GM12875 (cell line): ENCODE data around the gene TM9SF4.

Source experiments
- H3K4me3 ChIP-seq: one replicate; pipeline ENCODE4 v1.5.1; 2011; ENCODE audit warnings: low read depth, low read length, control low read depth
- TF ChIP-seq, protein P1 (sequence below): IDR thresholded peaks from 2 replicates; pipeline ENCODE4 v1.5.1; 2011; ENCODE audit warnings: low read depth, mild to moderate bottlenecking, control low read depth, inconsistent platforms, low read length, moderate library complexity, borderline replicate concordance; ENCODE audit not compliant: insufficient read depth

TM9SF4 gene

DNA sequence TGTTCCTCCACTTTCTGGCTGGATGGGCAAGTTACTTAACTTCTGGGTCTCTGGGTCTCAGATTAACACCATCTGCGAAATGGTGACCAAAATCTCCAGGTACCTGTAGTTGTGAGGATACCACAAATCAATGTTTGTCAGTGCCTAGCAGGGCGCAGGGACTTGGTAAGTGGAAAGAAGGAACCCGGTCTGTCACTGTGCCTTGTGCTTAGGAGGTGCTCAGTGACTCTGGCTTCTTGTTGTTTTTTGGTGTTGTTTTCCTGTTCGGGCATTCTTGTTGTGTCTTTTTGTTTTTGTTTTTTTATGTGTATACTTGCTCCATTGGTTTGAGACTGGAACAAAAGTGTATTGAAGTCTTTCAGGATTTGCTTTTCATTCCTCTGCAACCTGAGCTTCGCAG is 17.8 kb downstream of the TM9SF4 start:
- H3K4me3 ChIP-seq, result no peak overlapping the region
- TF ChIP-seq, protein P1, sequence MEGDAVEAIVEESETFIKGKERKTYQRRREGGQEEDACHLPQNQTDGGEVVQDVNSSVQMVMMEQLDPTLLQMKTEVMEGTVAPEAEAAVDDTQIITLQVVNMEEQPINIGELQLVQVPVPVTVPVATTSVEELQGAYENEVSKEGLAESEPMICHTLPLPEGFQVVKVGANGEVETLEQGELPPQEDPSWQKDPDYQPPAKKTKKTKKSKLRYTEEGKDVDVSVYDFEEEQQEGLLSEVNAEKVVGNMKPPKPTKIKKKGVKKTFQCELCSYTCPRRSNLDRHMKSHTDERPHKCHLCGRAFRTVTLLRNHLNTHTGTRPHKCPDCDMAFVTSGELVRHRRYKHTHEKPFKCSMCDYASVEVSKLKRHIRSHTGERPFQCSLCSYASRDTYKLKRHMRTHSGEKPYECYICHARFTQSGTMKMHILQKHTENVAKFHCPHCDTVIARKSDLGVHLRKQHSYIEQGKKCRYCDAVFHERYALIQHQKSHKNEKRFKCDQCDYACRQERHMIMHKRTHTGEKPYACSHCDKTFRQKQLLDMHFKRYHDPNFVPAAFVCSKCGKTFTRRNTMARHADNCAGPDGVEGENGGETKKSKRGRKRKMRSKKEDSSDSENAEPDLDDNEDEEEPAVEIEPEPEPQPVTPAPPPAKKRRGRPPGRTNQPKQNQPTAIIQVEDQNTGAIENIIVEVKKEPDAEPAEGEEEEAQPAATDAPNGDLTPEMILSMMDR, result no peak

DNA sequence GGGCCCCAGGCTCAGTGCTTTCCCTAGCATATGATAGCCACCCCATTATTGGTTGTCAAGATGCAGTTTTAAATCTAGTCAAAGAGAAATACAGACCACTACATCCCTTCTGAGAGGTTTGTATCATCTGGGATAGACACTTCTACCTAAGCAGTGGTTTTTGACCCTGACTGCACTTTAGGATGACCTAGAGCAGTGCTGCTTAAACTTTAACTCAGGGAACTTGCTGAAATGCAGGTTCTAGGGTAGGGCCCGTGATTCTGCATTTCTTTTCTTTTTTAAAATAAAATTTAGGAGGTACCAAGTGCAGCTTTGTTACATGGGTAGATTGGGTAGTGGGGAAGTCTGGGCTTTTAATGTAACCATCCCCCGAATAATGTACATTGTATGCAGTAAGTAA is 18.7 kb downstream of the TM9SF4 start:
- H3K4me3 ChIP-seq, result no peak overlapping the region
- TF ChIP-seq, protein P1, result no peak

DNA sequence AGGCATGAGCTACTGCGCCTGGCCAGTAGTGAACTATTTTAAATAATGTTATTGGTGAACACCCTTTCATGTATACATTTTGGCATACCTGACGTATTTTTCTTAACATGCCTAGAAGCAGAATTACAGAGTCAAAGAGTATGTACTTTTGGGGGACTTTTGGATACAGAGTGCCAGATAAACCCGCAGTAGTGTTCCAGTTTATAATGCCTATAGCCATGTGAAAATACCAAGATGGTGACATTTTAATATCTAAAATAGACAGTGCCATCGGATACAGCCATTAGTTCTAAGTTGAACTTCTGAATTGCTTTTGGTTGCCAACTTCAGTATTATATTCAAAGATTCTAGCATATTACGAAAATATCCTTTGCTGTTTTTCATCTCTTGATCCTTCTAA is 20.3 kb downstream of the TM9SF4 start:
- TF ChIP-seq, protein P1, result no peak

DNA sequence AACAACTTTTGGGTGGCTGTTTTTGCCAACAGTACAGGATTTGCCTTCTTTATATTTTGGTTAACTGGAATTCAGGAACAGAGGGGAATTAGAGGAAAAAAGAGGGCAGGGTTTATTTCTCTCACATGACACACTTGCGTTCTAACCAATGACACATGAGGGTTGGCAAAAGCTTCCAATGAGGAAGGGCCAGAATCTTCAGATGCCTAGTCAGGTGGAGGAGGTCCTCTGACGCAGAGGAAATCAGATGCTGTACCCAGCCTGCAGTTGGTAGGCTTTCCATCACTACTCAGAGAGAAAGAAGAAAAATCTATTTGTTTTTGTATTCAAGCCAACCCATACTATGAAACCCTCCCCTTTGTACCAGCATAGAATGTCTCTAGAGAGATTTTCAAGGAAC is 20.8 kb downstream of the TM9SF4 start:
- TF ChIP-seq, protein P1, result no peak

More for the DNA sequence above, 20.3 kb downstream of the TM9SF4 start:
- H3K4me3 ChIP-seq, result no peak overlapping the region

DNA sequence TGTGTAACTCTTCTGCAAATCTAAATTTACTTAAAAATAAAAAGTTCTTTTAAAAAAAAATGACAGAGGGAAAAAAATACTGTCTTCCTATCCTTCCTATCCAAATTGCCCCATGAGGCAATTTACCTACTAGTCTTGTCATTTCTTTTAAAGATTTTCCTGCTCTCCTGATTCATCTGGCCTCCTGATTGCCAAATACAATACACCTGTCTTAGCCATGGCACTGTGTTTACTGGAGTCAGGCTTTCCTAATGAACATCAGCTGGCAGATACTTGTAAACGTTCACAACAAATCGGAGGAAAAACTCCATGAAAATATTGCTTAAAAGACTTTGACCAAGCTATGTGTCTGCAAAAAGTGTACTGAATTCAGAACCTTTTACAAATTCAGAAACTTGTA is 21.5 kb downstream of the TM9SF4 start:
- no peak overlapping the region for H3K4me3 ChIP-seq
- TF ChIP-seq, protein P1, result no peak

More for the DNA sequence above, 20.8 kb downstream of the TM9SF4 start:
- no peak overlapping the region for H3K4me3 ChIP-seq

DNA sequence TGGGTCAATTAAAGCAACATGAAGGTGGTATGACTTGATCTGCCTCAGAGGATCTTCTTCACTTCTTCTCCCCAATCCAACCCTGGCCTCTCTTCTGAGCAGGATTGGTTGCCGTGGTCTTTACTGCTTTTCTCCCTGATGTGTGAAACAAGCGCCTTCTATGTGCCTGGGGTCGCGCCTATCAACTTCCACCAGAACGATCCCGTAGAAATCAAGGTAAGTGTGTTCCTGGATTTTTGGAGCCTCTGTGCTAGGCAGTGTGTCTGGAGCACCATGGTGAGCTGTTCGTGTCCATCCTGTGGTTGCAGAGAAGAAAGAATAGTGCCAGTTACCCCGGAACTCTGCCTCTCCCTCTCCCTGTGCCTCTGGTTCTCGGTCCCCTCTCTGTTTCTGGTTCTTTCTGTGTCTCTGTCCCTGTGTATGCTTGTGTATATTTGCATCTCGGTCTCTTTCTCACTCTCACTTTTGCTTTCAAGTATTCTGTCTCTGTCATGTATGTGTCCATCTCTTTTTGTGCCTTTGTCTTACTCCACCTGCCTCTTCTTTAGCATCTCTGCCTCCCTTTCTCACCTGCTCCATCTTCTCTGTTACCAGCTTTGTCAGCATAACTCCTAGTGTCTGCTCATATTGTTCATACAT is 23.5 kb downstream of the TM9SF4 start:
- no peak overlapping the region for H3K4me3 ChIP-seq

DNA sequence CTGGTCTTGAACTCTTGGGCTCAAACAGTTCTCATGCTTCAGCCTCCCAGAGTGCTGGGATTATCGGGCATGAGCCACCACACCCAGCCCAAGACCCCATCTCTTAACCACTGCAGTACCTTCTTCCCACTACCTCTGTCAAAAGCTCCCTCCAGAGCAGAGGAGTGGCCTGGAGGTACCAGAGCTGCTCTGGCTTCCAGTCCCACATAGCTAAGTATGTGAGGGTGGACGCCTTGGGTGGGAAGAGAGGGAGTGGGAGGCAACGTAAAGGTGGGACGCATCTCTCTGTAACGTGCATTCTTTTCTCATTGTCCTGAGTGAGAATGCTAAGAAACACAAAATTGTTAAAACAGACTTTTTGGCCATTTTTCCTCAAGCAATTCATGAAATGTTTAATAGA is 24.5 kb downstream of the TM9SF4 start:
- TF ChIP-seq, protein P1, result no peak
- no peak overlapping the region for H3K4me3 ChIP-seq

More for the DNA sequence above, 23.5 kb downstream of the TM9SF4 start:
- TF ChIP-seq, protein P1, result no peak
